HG03439 (cell line): ENCODE data around the gene PRSS57.
"Not testable (repeated sequence)": the region's sequence is repeated elsewhere in the genome, so short reads cannot be mapped to it uniquely, and the experiment has no call there.

Source experiments
- ATAC-seq: cut with Tn5 transposase; IDR thresholded peaks from one replicate; pipeline ENCODE4 v1.9.1; 2021; ENCODE audit warnings: mild to moderate bottlenecking, moderate library complexity; ENCODE audit not compliant: unreplicated experiment

PRSS57 gene

DNA sequence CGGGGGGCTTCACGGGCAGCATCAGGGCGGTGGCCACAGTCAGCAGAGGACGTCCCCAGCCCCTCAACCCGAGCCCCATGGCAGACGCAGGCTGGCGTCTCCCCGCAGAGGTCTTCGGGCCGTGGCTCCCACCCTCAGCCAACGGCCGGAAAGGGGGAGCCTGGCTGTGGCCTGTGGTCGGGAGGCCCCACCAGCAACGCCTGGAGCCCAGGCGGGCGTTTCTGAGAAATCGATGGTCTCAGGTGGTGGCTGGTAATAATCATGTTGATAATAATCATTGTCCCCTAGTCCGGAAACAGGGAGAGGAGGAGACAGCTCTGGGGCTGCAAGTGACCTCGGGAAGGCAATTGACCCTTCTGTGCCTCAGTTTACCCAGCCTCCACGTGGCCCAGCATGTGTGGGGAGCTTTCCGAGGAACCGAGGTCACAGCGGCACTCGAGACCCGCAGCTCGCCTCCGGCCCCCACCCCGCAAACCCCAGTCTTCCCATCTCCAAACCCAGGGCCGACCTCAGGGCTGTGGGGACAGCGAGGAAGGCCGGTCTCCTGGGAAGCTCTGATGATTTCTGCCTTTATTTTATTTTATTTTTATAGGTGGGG is at the start of gene PRSS57:
TSS of gene PRSS57 (minus strand) at position 101 of the 598 bp plus-strand sequence. CDS start at position 79, 22 bp downstream.
- no peak for ATAC-seq

DNA sequence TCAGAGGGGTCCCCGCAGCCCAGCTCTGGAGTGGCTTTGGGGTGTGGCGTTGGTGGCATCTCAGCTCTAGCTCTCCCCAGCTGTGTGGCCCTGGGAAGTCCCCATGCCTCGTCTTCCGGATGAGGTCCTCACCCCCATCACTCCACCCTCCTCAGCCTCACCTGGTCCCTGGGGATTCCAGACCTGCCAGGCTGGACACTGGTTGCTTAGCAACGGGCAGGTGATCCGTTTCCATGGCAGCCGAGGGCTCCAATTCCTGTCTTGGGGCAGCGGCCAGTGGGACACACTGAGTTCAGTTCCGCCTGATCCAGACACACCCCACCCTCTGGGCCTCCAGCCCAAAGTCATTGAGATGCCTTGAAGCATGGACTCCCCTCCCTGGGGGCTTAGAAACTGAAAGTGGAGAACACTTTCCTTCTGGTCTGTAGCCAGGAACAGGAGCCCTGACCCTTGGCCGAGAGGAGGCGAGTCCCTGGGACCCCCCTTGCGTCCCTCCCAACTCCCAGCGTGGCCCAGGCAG is 48.0 kb upstream of the PRSS57 start:
- ATAC-seq = no peak

DNA sequence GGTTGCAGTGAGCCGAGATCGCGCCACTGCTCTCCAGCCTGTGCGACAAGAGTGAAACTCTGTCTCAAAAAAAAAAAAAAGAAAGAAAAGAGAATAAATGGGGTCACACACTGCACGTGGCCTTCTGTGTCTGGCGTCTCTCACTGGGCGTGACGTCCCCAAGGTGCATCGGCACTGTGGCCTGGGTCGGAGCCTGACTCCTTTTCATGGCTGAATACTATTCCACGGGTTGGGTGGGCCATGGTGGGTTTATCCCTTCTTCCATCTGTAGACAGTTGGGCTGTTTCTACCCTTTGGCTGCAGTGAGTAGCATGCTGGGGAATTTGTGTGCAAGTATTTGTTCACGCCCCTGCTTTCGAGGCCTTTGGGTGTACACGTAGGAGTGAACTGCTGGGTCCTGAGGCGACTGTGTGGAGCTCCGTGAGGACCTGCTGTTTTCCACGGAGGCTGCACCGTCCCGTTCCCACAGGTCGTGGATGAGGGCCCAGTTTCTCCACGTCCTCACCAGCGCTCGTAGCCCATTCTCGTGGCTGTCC is 47.4 kb upstream of the PRSS57 start:
- ATAC-seq = no peak

DNA sequence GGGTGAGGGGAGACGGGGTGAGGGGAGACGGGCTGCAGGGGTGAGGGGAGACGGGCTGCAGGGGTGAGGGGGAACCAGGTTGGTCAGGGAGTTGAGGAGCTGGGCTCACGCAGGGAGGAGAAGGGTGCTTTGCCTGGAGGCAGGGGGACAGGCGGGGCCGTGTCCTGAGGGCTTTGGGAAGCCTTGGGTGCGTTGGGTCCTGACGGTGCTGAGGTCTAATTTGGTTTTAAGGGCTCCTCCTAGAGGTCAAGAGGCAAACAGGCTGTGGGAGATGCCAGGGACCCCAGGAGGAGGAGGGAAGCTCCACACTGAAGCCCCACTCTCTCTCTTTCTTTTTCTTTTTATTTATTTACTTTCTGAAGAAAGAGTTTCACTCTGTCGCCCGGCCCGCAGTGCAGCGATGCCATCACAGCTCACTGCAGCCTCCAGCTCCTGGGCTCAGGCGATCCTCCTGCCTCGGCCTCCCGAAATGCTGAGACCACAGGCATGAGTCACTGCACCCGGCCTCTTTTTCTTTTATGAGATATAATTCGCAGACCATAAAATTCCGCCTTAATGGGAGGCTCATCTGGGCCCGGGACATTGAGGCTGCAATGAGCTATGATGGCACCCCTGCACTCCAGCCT is 46.4 kb upstream of the PRSS57 start:
- no peak for ATAC-seq

DNA sequence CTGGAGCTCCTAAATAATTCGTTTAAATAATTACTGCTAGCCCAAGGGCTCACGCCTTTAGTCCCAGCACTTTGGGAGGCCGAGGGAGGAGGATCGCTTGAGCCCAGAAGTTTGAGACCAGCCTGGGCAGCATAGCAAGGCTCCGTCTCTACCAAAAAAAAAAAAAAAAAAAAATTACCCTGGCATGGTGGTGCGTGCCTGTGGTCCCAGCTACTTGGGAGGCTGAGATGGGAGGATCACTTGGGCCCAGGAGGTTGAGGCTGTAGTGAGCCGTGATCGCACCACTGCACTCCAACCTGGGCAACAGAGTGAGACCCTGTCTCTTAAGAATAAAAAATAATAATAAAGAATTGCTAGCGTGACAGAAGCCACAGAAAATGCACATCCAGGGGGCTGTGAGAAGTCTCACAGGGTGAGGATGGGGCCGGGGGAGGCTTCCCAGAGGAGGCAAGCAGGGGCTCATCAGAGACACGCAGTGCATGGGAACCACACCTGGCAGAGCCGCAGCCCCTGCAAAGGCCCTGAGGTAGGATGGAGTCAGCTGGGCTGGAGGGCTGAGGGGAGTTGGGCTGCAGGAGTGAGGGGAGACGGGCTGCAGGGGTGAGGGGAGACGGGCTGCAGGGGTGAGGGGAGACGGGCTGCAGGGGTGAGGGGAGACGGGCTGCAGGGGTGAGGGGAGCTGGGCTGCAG is 45.7 kb upstream of the PRSS57 start:
- ATAC-seq = not testable (repeated sequence)

DNA sequence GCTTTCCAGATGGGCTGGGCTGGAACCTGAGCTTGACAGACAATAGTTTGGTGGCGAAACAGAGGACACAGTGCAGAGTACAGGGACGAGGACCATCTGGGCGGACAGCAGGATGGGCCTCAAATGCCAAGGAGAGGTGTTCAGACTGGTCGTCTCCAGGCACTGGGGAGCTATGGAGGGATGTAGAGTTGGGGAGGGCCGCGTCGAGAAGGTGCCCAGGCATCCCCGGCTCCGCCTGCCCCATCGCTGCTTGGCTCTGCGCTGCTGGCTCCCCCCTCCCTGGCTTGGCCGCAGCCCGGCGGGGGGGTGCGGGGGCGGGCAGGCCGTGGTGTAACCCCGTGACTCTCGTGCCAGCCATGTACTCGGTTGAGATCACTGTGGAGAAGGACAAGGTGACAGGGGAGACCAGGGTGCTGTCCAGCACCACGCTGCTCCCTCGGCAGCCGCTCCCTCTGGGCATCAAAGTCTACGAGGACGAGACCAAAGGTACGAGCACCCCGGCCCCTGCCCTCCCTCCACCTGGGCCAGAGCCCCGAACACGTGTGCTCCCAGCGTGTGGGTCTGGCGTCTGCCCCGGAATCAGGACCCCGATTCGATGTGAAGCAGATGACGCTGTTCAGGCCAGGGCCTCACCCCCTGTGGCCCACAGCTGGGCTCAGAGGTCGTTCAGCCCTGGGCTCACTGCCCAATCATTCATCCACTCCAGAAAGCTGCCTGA is 44.9 kb upstream of the PRSS57 start:
- no peak for ATAC-seq

DNA sequence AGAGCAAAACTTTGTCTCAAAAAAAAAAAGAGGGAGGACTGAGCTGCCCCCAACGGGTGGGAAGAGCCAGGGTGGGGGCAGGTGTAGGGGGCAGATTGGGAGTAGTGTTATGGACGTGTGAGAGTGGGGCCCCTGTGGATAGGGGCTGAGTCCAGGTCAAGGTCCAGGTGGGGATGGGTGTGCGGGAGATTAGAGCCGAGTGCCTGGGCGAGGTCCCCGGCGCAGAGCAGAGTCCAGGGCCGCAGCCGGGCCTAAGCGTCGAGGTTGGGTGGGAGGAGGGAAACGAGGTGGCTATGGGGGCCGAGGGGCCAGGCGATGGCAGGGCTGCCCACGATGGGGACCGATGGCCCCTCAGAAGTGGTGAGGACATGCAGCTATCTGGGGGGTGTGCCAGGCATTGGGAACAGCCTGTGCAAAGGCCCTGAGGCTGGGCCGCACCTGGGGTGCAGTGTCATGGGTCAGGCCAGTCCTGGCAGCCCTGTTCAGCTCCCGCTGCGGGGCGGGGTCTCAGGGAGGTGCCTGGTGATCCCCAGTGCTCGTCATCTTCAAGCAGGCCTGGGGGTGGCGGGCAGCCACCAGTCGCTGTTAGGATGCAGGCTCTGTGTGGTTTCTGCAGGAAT is 43.4 kb upstream of the PRSS57 start:
- ATAC-seq = no peak

DNA sequence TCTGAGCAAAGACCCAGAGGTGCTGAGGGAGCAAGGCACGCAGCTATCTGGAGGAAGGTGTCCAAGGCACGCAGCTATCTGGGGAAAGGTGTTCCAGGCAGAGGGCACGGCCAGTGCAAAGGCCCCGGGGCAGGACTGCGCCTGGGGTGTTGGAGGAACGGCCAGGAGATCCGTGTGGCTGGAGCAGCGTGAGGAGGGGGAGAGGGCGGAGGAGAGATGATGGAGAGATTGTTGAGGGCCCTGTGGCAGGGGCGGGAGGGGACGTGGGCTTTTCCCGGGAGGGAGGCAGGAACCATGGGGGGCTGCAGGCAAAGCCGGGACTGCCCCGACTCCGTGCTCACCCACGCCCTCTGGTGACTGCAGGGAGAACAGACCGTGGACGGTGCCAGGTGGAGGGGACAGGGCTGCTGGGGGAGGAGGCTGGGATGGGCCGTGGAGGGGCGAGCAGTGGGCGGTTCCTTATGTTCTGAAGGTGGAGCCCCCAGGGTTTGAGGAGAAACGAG is 42.4 kb upstream of the PRSS57 start:
- no peak for ATAC-seq

DNA sequence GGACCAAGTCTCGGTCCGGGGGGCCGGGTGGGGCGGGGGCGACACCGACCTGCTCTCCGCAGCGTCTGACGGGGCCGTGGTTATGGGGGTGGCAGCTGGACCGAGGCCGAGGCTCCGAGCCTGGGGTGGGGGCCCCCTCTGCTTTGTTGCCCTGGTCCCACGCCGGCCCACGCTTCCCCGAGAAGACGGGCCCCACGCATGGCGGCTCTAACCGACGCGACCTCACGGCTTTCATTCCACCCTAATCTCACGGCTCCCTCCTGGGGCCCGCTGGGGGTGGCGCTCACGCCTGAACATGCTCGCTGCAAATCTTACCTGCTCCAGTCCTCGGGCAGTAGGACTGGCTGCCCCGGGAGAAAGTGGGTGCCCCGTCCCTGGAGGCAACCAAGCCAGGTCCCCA is 40.9 kb upstream of the PRSS57 start:
- ATAC-seq = no peak

DNA sequence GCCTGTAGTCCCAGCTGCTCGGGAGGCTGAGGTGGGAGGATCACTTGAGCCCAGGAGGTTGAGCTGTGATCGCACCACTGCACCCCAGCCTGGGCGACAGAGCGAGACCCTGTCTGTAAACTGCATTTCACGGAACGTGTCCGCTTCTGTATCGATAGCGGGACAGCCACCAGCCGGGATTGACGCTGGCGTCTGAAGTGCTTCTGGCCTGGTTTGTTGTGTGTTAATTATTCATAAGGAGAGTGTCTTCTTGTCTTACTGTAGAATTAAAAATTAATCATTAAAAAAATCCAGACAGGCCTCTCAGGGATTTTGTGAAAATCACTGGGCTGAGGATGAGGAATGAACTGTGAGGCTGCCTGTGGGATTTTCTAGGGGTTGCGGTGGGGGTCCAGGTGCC is 39.5 kb upstream of the PRSS57 start:
- no peak for ATAC-seq

DNA sequence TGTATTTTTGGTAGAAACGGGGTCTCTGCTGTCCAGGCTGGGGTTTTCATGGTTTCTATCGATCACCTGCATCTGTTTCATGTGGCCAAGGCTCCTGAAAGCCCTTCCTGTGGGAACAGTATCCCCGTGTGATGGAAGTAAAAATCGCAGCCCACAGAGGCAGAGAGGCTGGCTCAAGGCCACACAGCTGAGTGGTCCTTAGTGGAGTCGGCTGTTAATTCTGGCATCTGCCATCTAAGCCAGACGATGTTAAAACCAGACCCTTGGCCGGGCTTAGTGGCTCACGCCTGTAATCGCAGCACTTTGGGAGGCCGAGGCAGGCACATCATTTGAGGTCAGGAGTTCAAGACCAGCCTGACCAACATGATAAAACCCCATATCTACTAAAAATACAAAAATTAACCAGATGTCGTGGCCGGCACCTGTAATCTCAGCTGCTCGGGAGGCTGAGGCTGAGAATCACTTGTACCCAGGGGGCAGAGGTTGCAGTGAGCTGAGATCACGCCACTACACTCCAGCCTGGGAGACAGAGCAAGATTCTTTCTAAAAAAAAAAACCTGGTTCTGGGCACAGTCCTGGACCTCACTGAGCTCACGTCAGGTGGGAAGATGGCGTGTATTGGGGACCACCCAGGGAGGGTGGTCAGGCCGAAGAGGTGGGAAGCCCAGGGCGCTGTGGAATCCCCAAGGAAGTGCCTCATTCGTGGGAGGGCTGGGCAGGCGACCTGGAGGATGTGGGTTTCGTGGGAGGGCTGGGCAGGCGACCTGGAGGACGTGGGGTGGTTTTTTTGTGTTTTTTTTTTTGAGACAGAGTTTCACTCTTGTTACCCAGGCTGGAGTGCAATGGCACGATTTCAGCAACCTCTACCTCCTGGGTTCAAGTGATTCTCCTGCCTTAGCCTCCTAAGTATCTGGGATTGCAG is 37.2 kb upstream of the PRSS57 start:
- ATAC-seq = no peak

DNA sequence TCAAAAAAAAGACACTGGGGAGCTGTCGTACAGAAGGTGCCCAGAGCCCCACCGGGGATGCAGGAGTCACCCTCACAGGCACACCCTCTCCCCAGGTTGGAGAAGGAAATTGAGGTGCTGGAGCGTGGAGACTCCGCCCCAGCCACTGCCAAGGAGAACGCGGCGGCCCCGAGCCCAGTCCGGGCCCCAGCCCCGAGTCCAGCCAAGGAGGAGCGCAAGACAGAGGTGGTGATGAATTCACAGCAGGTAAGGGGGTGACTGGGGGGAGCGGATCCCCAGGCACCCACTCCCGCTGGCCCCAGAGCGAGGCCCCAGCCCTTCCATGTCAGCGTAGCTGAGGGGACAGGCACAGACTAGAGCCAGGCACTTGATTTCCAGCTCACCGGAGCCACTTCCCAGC is 35.7 kb upstream of the PRSS57 start:
- ATAC-seq = no peak

DNA sequence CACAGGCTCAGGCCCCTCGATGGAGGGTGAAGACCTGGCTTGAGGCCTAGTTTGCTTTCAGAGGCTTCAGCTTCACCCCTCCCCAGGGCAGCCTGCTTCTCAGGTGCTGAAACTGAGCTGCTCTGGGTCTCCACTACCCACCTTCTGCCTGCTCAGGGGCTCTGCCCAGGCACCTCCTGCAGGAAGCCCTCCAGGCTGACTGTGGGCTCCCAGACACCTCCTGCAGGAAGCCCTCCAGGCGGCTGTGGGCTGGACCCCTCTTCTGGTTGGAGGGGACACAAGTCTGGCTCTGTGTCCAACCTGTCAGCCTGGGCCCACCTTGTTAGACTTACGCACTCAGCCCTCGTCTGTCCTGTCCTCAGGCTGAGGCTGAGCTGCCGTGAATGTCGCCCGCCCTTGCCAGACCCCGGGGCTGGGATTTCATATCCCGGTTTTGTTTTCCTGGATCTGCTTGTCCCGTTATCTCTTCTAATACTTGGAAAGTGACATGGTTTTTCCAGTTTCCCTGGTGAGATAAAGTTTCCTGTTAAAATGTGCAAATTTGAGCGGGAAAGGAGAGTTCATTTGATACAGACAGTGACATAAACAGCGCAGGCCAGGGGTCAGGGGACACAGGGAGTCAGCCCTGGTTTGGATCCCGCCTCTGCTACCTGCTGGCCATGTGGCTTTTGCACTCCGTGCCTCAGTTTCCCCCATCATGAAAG is 34.9 kb upstream of the PRSS57 start:
- no peak for ATAC-seq

DNA sequence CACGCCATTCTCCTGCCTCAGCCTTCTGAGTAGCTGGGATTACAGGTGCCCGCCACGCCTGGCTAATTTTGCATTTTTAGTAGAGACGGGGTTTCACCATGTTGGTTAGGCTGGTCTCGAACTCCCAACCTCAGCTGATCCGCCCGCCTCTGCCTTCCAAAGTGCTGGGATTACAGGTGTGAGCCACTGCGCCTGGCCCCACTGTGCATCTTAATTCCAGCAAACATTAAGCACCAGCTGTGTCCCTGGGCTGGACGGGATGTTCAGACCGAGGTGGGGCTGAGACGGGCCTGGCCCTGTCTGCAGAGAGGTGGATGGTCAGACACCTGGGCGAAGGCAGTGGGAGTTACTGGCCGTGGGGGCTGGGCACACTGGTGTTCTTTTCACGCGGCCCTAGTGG is 34.3 kb upstream of the PRSS57 start:
- not testable (repeated sequence) for ATAC-seq

DNA sequence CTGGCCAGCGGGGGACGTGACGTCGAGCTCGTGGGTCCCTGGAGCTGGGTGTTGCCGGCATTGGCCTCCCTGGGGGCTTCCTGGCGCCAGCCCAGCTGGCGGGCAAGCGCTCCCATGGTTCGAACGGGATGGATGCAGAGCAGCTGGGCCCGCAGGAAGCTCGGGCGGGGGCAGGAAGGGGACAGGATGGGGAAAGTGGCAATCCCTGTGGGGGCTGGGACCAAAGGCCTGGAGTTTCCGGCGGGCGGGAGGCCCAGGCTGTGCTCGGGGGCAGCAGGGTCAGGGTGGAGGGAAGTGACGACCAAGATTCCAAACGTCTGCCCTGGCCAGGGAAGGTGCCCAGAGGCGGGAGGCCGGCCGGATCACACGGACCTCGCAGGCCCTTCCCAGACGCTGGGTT is 32.8 kb upstream of the PRSS57 start:
- no peak for ATAC-seq

DNA sequence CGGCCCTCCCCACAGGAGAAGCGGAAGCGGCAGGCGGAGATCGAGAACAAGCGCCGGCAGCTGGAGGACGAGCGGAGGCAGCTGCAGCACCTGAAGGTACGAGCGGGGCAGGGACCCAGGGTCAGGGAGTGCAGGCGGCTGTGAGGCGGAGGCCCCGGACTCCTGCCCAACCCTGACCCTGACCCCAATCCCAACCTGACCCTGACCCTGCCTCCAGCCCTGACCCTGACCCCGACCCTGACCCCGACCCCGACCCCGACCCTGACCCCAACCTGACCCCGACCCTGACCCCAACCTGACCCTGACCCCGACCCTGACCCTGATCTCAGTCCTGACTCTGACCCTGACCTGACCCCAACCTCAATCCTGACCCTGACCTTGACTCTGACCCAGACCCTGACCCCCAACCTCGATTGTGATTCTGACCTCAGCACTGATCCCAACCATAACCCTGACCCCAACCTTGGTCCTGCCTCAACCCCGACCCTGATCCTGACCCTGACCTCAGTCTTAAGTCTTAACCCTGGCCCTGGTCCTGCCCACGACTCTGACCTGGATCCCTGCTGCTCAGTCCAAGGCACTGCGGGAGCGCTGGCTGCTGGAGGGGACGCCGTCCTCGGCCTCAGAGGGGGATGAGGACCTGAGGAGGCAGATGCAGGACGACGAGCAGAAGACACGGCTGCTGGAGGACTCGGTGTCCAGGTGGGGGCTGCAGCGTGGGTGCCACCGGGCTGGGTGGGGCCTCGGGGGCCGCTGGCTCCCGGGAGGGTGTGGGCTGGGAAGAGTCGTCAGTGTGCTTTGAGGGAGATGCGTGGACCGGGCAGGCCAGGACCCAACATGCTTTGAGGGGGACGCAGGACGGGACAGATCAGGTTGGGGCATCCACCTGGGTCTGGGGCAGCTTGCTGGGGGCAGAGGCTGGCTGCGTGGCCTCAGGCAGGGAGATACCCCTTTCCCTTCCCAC is 32.0 kb upstream of the PRSS57 start:
- no peak for ATAC-seq

DNA sequence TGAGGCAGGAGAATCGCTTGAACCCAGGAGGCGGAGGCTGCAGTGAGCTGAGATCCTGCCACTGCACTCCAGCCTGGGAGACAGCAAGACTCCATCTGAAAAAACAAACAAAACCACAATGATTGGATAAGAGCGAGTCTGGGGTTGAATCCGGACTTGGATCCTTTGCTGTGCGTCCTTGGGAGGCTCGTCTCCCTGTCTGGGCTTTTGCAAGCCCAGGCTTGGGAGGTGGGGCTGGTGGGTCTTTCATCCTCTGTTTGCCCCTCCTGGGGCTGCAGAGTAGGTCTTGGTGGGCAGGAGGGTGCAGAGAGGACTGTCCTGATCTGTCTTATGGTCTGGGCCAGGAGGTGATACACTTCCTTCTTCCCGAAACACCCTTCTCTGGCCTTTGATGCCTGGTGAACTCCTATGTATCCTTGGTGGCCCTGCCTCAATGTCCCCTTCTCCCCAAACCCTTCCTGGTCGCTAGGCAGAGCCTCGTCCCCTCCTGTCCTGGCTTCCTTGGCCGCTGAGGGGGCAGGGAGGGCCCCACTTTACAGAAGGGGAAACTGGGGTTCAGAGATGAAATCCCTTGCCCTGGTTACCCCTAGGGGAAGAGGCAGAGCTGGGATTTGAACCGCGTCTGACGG is 30.3 kb upstream of the PRSS57 start:
- no peak for ATAC-seq
